Right cardiac atrium (tissue), 5 donors: ENCODE measurements around the gene EME2. TPM values are rescaled to one million over a fixed set of nuclear protein-coding genes. Genes with fewer than 3 reads are reported as not detected.

Experiments
- ATAC-seq, 2 donors: fragments of 200-7000 bp; cut with Tn5 transposase; one replicate each; pipeline versions ENCODE4 v1.8.0 to v1.9.1; 2020; ENCODE audit warnings: moderate library complexity in 2 of 2, mild to moderate bottlenecking in 1 of 2
- DNase-seq, 3 donors: peaks; one replicate each; pipeline ENCODE4 v3.0.0-alpha.2; 2020
- H3K27ac ChIP-seq: one replicate; pipeline ENCODE4 v1.5.1; 2013; ENCODE audit warnings: mild to moderate bottlenecking, low read length, control low read depth, moderate library complexity
- H3K27me3 ChIP-seq: one replicate; pipeline ENCODE4 v1.6.1; 2013; ENCODE audit not compliant: control insufficient read depth, insufficient read depth
- H3K4me1 ChIP-seq: one replicate; pipeline ENCODE4 v1.6.1; 2013; ENCODE audit warnings: low read length; ENCODE audit not compliant: control insufficient read depth, insufficient read depth
- H3K4me3 ChIP-seq: one replicate; pipeline ENCODE4 v1.5.1; 2013; ENCODE audit warnings: low read length, control low read depth
- H3K9me3 ChIP-seq: one replicate; pipeline ENCODE4 v1.6.1; 2013; ENCODE audit warnings: low read length; ENCODE audit not compliant: control insufficient read depth
- whole genome bisulfite sequencing: extraction: QIAGEN DNeasy Blood & Tissue Kit; methylation state at CpG from one replicate; pipeline ENCODE4 v1.1.7; 2013; 5-methylcytosine and 5-hydroxymethylcytosine counted together
- intact Hi-C, 4 donors: fragments of 100-400 bp; cut with DNase I; formaldehyde crosslinking; loops; one replicate each; pipeline versions ENCODE4 v1.11.0 to v1.14.0; 2022 to 2023
- polyA plus RNA-seq: library from polyadenylated mRNA; stranded (reverse); fragments of 200-250 nt; gene quantifications from one replicate; pipeline ENCODE4 v1.2.3, GENCODE V29; 2013
- total RNA-seq, 4 donors: library from RNA; stranded (reverse); fragmentation: NEBNext Ultra II Directional; extraction: Animal tissue kit (Norgen Biotek cat#: 25700); gene quantifications; one replicate each; pipeline ENCODE4 v1.2.1, GENCODE V29; 2021
- donor health status: healthy with polysubstance abuse.
- donor health status: DM: no; HTN: yes; CAD: no.
- donor health status: DM: no; HTN: no; CAD: no.
- donor health status: DM: no; HTN: yes; CAD: no; lungs with severe emphysema.
- donor health status: DM: yes; HTN: yes; CAD: no.

The EME2 gene
- total and polyA plus RNA-seq, 5 donors = 6.3 to 11.3 (median 9.2) TPM

GRCh38 chr16:1775846-1776671, 3.4 kb downstream of the EME2 start:
- no peaks in the 10 kb centered on the region for H3K9me3 ChIP-seq

DNA sequence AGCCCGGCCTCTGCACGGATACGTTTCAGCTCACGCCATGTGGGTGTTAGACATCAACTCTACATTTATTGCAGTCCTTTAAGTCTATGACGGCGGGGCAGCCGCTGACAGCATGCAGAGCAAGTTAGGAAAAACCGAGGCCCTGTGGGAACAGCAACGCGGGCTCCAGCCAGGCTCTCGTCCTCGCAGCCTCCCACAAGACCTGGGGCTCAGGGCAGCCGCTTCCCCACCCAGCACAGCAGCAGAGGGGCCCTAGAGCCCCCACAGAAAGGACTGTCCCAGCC, 4.0 kb downstream of the EME2 start:
- Histone ChIP-seq H3K27ac (no peak overlapping the region), H3K4me1 (peaks cover 8% of the 10 kb centered on the region), H3K9me3 (no peaks in the 10 kb centered on the region), H3K27me3 (no peaks in the 10 kb centered on the region), H3K4me3 (no peak overlapping the region)
- WGBS = 80% methylated on average over 13 of the region's 13 CpGs
- peak in 1 of 3 donors; percentile 51 for DNase-seq
- intact Hi-C loops = loop anchor here in 1 of 4 donors (5.0 kb wide), 1 partner anchor 64 kb away; no protein-coding TSS in a partner anchor
- no peak for ATAC-seq

More at GRCh38 chr16:1775846-1776671, 3.4 kb downstream of the EME2 start:
- Histone ChIP-seq H3K4me1 (peaks cover 5% of the 10 kb centered on the region), H3K27me3 (no peaks in the 10 kb centered on the region), H3K27ac (no peak overlapping the region), H3K4me3 (no peak overlapping the region)
- DNase-seq (peak; percentile 22 to 64 (median 49)), ATAC-seq (no peak)
- 77% methylated on average over 28 of the region's 28 CpGs for WGBS
- intact Hi-C loops = loop anchor here in 1 of 4 donors (5.0 kb wide), 1 partner anchor 64 kb away; no protein-coding TSS in a partner anchor

DNA sequence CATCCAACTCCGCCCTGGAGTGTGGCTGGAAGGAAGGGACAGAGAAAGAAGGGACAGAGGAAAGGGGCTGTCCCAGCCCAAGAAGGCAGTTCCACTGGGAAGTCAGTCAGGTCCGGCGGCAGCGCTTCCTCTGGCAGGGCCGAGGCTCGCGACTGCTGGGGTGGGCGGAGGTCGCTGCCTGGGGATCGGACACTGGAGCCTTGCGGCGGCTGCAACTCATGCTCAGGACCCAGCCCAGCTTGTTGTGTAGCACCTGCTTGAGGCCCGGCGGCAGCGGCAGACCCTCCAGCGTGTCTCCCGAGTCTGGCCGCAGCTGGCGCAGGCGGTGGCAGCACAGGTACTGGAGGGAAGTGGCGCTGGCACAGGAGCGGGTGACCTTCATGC, 4.4 kb downstream of the EME2 start:
- Histone ChIP-seq H3K27ac (no peak overlapping the region), H3K27me3 (no peaks in the 10 kb centered on the region), H3K9me3 (no peaks in the 10 kb centered on the region), H3K4me1 (peaks cover 8% of the 10 kb centered on the region), H3K4me3 (no peak overlapping the region)
- DNase-seq = peak in 2 of 3 donors; percentile 53 to 64
- intact Hi-C loops = loop anchor here in 1 of 4 donors (5.0 kb wide), 1 partner anchor 65 kb away; no protein-coding TSS in a partner anchor
- no peak for ATAC-seq
- WGBS = 85% methylated on average over 22 of the region's 22 CpGs

- H3K27ac ChIP-seq = no peak overlapping the region
- ATAC-seq (no peak), DNase-seq (peak; percentile 17 to 65 (median 62))
- peaks cover 8% of the 10 kb centered on the region for H3K4me1 ChIP-seq
- H3K4me3 ChIP-seq = no peak overlapping the region
- H3K27me3 ChIP-seq = no peaks in the 10 kb centered on the region
- intact Hi-C loops = loop anchor here in 1 of 4 donors (5.0 kb wide), 1 partner anchor 65 kb away; no protein-coding TSS in a partner anchor
- H3K9me3 ChIP-seq = no peaks in the 10 kb centered on the region
- WGBS = 76% methylated on average over 36 of the region's 36 CpGs
Observed at GRCh38 chr16:1777375-1778199, 5.0 kb downstream of the EME2 start.

GRCh38 chr16:1778200-1779179, 5.9 kb downstream of the EME2 start:
- H3K4me3 ChIP-seq = no peak overlapping the region
- 84% methylated on average over 34 of the region's 34 CpGs for WGBS
- intact Hi-C loops = loop anchor here in 1 of 4 donors (5.0 kb wide), 1 partner anchor 66 kb away; no protein-coding TSS in a partner anchor
- no peak overlapping the region for H3K27ac ChIP-seq
- H3K27me3 ChIP-seq = no peaks in the 10 kb centered on the region
- DNase-seq (peak in 2 of 3 donors; percentile 50 to 54), ATAC-seq (no peak)
- peaks cover 8% of the 10 kb centered on the region for H3K4me1 ChIP-seq
- H3K9me3 ChIP-seq = no peaks in the 10 kb centered on the region

- Histone ChIP-seq H3K4me3 (no peak overlapping the region), H3K27me3 (no peaks in the 10 kb centered on the region), H3K4me1 (peaks cover 3% of the 10 kb centered on the region), H3K27ac (no peak overlapping the region), H3K9me3 (no peaks in the 10 kb centered on the region)
- peak in 2 of 3 donors; percentile 54 to 58 for DNase-seq
- ATAC-seq = no peak
- intact Hi-C loops = loop anchor here in 1 of 4 donors (5.0 kb wide), 1 partner anchor 67 kb away; no protein-coding TSS in a partner anchor
- WGBS = 81% methylated on average over 8 of the region's 8 CpGs
Observed at GRCh38 chr16:1779234-1779701, 6.7 kb downstream of the EME2 start.

DNA sequence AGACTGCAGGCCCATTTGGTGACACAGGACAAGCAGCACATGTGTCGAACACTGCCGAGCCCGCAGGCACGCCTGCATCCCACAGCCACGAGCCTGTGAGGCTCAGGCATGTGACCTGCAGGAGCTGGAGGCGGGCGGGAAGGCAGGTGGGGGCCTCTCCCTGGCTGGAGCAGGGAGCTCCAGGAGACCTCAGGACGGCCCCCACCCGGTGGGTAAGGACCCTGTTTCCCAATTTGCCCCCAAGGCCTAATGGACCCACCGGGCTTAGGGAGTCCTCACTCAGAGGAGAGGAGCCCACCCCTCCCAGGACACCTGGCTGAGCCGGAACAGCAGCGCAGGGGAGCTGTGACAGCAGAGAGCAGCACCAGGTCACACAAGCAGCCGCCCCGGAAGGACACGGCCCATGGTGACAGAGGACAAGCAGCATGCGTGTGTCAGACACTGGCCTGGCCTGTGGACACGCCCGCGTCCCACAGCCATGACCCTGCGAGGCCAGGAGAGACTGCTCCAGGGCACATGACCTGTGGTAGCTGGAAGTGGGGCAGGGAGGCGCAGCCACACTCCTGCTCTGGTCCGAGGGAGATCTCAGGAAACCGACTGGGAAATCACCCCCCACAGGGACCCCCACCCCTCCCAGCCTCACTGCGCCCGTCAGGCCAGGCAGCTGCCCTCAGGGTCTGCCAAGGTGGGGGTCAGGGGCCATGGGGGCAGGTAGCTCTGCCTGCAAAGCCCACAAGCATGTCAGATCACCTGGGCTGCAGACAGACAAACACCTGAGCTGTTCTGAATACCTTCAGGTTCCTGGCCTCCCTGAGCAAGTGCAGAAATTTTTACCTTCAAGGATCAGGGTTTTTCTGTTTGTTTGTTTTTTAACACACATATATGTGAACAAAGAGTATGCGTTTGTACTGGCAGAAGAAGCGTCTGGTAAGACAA, 7.4 kb downstream of the EME2 start:
- peak; percentile 17 to 66 (median 65) for DNase-seq
- H3K4me3 ChIP-seq = no peak overlapping the region
- H3K27me3 ChIP-seq = no peaks in the 10 kb centered on the region
- no peaks in the 10 kb centered on the region for H3K9me3 ChIP-seq
- no peak overlapping the region for H3K27ac ChIP-seq
- no peak for ATAC-seq
- intact Hi-C loops = loop anchor here in 1 of 4 donors (5.0 kb wide), 1 partner anchor 68 kb away; no protein-coding TSS in a partner anchor
- H3K4me1 ChIP-seq = peaks cover 3% of the 10 kb centered on the region
- 81% methylated on average over 27 of the region's 27 CpGs for WGBS

- Histone ChIP-seq H3K4me3 (no peak overlapping the region), H3K9me3 (no peaks in the 10 kb centered on the region), H3K27me3 (no peaks in the 10 kb centered on the region), H3K27ac (no peak overlapping the region), H3K4me1 (peaks cover 3% of the 10 kb centered on the region)
- WGBS = 80% methylated on average over 6 of the region's 6 CpGs
- intact Hi-C loops = no loop called here
- DNase-seq = peak in 1 of 3 donors; percentile 5
- no peak for ATAC-seq
Observed at GRCh38 chr16:1780677-1781072, 8.1 kb downstream of the EME2 start.

GRCh38 chr16:1781254-1781653, 8.6 kb downstream of the EME2 start:
- Histone ChIP-seq H3K9me3 (no peaks in the 10 kb centered on the region), H3K4me3 (peak overlapping the region; percentile 91), H3K4me1 (peaks cover 3% of the 10 kb centered on the region), H3K27ac (no peak overlapping the region), H3K27me3 (no peaks in the 10 kb centered on the region)
- intact Hi-C loops = no loop called here
- ATAC-seq = no peak
- peak; percentile 21 to 61 (median 43) for DNase-seq
- WGBS = 65% methylated on average over 20 of the region's 20 CpGs
